Suprapubic skin (tissue), 4 donors: Measurements from ENCODE around the gene HOXB5.

Source experiments
- EP300 ChIP-seq: sonication (generic); formaldehyde crosslinking; IDR thresholded peaks from one replicate; pipeline ENCODE4 v1.6.1; 2017; ENCODE audit warnings: antibody characterized with exemption
- POLR2AphosphoS5 ChIP-seq, 3 donors: sonication (generic); formaldehyde crosslinking; IDR thresholded peaks; one replicate each; pipeline ENCODE4 v1.6.1; 2017; ENCODE audit warnings: antibody characterized with exemption in 3 of 3
- TF ChIP-seq, protein P1 (sequence below), 2 donors: fragments of 200-600 bp in 1 of 2; fragments of 450-650 bp in 1 of 2; sonication (generic) in 1 of 2; IDR thresholded peaks; one replicate each; pipeline ENCODE4 v1.5.1; 2016 to 2019; ENCODE audit warnings: antibody characterized with exemption in 2 of 2, mild to moderate bottlenecking in 1 of 2, moderate library complexity in 1 of 2

- TF ChIP-seq POLR2AphosphoS5 (IDR thresholded peaks at IDR 0.05) = no peak
- TF ChIP-seq, protein P1, sequence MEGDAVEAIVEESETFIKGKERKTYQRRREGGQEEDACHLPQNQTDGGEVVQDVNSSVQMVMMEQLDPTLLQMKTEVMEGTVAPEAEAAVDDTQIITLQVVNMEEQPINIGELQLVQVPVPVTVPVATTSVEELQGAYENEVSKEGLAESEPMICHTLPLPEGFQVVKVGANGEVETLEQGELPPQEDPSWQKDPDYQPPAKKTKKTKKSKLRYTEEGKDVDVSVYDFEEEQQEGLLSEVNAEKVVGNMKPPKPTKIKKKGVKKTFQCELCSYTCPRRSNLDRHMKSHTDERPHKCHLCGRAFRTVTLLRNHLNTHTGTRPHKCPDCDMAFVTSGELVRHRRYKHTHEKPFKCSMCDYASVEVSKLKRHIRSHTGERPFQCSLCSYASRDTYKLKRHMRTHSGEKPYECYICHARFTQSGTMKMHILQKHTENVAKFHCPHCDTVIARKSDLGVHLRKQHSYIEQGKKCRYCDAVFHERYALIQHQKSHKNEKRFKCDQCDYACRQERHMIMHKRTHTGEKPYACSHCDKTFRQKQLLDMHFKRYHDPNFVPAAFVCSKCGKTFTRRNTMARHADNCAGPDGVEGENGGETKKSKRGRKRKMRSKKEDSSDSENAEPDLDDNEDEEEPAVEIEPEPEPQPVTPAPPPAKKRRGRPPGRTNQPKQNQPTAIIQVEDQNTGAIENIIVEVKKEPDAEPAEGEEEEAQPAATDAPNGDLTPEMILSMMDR (IDR thresholded peaks at IDR 0.05) = no peak
- no peak for TF ChIP-seq EP300
Observed at GRCh38 chr17:48588528-48588927, 5.1 kb downstream of the HOXB5 start.
